HL-60 (cell line): ENCODE measurements around the gene S100A6.

Source experiments
- DNase-seq, 2 experiments: peaks; one replicate each; pipeline ENCODE4 v3.0.0-alpha.2; 2010 to 2020; ENCODE audit warnings: low read depth in 1 of 2, low spot score in 1 of 2
- H3K27ac ChIP-seq: fragments of 250-450 bp; sonication (Bioruptor Pico); replicated peaks from 2 replicates; pipeline ENCODE4 v1.5.1; 2020; ENCODE audit warnings: mild to moderate bottlenecking, moderate library complexity
- H3K27me3 ChIP-seq: fragments of 250-450 bp; sonication (Bioruptor Pico); 2 replicates; pipeline ENCODE4 v1.5.1; 2021; ENCODE audit warnings: mild to moderate bottlenecking, moderate library complexity; ENCODE audit not compliant: insufficient read depth, poor library complexity, severe bottlenecking
- H3K4me3 ChIP-seq: replicated peaks from 2 replicates; pipeline ENCODE4 v1.5.1; 2011; ENCODE audit warnings: mild to moderate bottlenecking, control low read depth, low read length; ENCODE audit not compliant: insufficient read depth
- GABPA ChIP-seq: IDR thresholded peaks from 2 replicates; pipeline ENCODE4 v1.6.1; 2012; ENCODE audit warnings: low read depth
- POLR2AphosphoS5 ChIP-seq: IDR thresholded peaks from 2 replicates; pipeline ENCODE4 v1.6.1; 2012; ENCODE audit warnings: low read depth
- SPI1 ChIP-seq: IDR thresholded peaks from 2 replicates; pipeline ENCODE4 v1.6.1; 2012; ENCODE audit warnings: low read depth, mild to moderate bottlenecking, borderline replicate concordance
- TF ChIP-seq, protein P1 (sequence below): IDR thresholded peaks from 2 replicates; pipeline ENCODE4 v1.6.1; 2012; ENCODE audit warnings: low read depth; ENCODE audit not compliant: insufficient replicate concordance
- TF ChIP-seq, protein P2 (sequence below): IDR thresholded peaks from one replicate; pipeline ENCODE4 v1.5.1; 2011; ENCODE audit warnings: low read length, control low read depth, inconsistent platforms; ENCODE audit not compliant: insufficient read depth

Gene S100A6

DNA sequence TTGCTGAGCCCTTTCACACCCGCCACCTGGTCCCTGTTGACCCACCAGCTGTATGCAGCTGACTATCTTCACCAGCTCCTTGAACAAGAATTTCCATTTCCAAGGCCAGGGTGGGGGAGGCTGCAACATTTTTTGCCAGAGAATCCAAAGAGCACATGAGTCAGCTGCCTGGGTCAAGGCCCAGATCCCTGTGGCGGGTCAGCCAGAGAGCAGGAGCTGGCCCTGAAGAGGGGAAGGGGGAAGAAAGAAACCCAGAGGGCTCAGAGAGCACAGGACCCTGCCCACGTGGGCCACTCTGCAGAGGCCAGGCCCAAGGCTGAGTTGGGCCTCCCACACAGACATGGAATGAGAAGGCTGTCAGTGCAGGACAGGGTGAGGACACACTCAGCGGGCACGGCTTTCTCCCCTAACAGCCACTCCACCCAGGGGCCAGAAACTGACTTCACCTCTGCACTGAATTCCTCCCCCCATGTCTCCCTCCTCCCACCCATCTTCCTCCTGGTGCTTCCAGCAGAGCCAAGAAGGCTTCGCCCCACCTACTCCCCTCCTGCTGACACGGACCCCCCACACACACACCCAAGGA lies 28.9 kb downstream of the S100A6 start:
- H3K4me3 ChIP-seq: no peak overlapping the region
- DNase-seq: no peak
- no peak overlapping the region for H3K27ac ChIP-seq
- TF ChIP-seq GABPA (no peak), POLR2AphosphoS5 (no peak), SPI1 (no peak)
- TF ChIP-seq, protein P1, sequence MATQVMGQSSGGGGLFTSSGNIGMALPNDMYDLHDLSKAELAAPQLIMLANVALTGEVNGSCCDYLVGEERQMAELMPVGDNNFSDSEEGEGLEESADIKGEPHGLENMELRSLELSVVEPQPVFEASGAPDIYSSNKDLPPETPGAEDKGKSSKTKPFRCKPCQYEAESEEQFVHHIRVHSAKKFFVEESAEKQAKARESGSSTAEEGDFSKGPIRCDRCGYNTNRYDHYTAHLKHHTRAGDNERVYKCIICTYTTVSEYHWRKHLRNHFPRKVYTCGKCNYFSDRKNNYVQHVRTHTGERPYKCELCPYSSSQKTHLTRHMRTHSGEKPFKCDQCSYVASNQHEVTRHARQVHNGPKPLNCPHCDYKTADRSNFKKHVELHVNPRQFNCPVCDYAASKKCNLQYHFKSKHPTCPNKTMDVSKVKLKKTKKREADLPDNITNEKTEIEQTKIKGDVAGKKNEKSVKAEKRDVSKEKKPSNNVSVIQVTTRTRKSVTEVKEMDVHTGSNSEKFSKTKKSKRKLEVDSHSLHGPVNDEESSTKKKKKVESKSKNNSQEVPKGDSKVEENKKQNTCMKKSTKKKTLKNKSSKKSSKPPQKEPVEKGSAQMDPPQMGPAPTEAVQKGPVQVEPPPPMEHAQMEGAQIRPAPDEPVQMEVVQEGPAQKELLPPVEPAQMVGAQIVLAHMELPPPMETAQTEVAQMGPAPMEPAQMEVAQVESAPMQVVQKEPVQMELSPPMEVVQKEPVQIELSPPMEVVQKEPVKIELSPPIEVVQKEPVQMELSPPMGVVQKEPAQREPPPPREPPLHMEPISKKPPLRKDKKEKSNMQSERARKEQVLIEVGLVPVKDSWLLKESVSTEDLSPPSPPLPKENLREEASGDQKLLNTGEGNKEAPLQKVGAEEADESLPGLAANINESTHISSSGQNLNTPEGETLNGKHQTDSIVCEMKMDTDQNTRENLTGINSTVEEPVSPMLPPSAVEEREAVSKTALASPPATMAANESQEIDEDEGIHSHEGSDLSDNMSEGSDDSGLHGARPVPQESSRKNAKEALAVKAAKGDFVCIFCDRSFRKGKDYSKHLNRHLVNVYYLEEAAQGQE: no peak
- TF ChIP-seq, protein P2, sequence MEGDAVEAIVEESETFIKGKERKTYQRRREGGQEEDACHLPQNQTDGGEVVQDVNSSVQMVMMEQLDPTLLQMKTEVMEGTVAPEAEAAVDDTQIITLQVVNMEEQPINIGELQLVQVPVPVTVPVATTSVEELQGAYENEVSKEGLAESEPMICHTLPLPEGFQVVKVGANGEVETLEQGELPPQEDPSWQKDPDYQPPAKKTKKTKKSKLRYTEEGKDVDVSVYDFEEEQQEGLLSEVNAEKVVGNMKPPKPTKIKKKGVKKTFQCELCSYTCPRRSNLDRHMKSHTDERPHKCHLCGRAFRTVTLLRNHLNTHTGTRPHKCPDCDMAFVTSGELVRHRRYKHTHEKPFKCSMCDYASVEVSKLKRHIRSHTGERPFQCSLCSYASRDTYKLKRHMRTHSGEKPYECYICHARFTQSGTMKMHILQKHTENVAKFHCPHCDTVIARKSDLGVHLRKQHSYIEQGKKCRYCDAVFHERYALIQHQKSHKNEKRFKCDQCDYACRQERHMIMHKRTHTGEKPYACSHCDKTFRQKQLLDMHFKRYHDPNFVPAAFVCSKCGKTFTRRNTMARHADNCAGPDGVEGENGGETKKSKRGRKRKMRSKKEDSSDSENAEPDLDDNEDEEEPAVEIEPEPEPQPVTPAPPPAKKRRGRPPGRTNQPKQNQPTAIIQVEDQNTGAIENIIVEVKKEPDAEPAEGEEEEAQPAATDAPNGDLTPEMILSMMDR: no peak
- no peaks in the 10 kb centered on the region for H3K27me3 ChIP-seq

DNA sequence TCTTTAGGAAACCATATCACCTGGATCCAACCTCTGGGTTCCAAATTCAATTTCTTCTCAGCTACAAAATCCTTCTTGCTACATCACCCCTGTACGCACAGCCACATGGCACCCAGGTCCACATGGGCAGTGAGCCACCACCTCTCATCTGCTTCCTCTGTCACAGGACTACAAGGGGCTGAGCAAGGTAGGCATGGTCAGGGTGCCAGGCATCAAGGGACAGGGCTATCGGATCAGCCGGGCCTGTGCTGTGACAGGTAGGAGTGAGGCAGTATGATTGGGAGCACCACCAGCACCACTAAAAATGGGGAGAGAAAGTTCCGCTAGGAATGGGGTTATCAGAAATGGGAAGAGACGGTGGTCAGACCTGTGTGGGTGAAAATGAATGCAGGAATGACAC lies 29.4 kb downstream of the S100A6 start:
- DNase-seq: no peak
- Histone ChIP-seq H3K27ac (no peak overlapping the region), H3K27me3 (no peaks in the 10 kb centered on the region), H3K4me3 (no peak overlapping the region)
- TF ChIP-seq SPI1 (no peak), GABPA (no peak), POLR2AphosphoS5 (no peak)
- TF ChIP-seq, protein P2: no peak
- TF ChIP-seq, protein P1: no peak

DNA sequence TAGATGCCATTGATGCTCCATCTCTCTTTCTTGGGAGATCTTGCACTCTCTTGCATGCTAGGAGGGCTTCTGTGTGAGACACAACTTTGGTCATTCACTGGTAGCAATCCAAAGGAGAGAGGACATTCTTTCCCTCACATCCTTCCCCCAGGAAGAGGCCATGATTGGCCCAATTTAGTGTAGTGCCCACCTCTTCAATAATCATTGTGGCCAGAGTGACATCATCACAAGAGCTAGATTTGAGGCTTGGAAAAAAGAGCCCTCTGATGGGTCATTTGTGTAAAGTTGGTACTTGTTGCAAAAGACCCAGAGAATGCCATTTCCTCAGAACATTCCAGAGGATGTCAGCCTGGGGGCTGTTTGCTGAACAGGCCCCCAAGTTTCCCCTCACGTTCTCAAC lies 30.2 kb downstream of the S100A6 start:
- H3K27ac ChIP-seq: no peak overlapping the region
- no peak overlapping the region for H3K4me3 ChIP-seq
- no peaks in the 10 kb centered on the region for H3K27me3 ChIP-seq
- TF ChIP-seq GABPA (no peak), POLR2AphosphoS5 (no peak), SPI1 (no peak)
- TF ChIP-seq, protein P1: no peak
- TF ChIP-seq, protein P2: no peak
- DNase-seq: no peak
